Astrocyte (in vitro differentiated cells and primary cell): Measurements from ENCODE around the gene CNP. TPM values are rescaled to one million over a fixed set of nuclear protein-coding genes. Genes with fewer than 3 reads are reported as not detected.

Experiments
- DNase-seq: peaks from one replicate; pipeline ENCODE4 v3.0.0-alpha.2; 2010; ENCODE audit warnings: low read depth
- FAIRE-seq: peaks from 2 replicates; lab custom pipeline; 2011; peaks lifted over from hg19 to GRCh38; lab: Jason Lieb, UNC
- H2AFZ ChIP-seq: 2 replicates; pipeline ENCODE4 v1.6.0; 2012; ENCODE audit warnings: low read depth, low read length, inconsistent platforms
- H3K27ac ChIP-seq: 2 replicates; pipeline ENCODE4 v1.5.1; 2011; ENCODE audit warnings: low read depth, low read length, inconsistent platforms
- H3K27me3 ChIP-seq: 2 replicates; pipeline ENCODE4 v1.6.0; 2011; ENCODE audit warnings: low read length, inconsistent platforms; ENCODE audit not compliant: insufficient read depth
- H3K36me3 ChIP-seq: 2 replicates; pipeline ENCODE4 v1.5.1; 2011; ENCODE audit warnings: low read length, inconsistent platforms; ENCODE audit not compliant: insufficient read depth
- H3K4me1 ChIP-seq: 2 replicates; pipeline ENCODE4 v1.5.1; 2011; ENCODE audit warnings: low read length, inconsistent platforms; ENCODE audit not compliant: insufficient read depth
- H3K4me2 ChIP-seq: 2 replicates; pipeline ENCODE4 v1.6.0; 2012; ENCODE audit warnings: low read length, inconsistent platforms
- H3K4me3 ChIP-seq: 2 replicates; pipeline ENCODE4 v1.5.1; 2011; ENCODE audit warnings: low read depth, mild to moderate bottlenecking, low read length, inconsistent platforms; ENCODE audit not compliant: insufficient read depth
- H3K79me2 ChIP-seq: 2 replicates; pipeline ENCODE4 v1.6.0; 2012; ENCODE audit warnings: mild to moderate bottlenecking, low read length, inconsistent platforms; ENCODE audit not compliant: insufficient read depth
- H3K9ac ChIP-seq: 2 replicates; pipeline ENCODE4 v1.6.0; 2012; ENCODE audit warnings: mild to moderate bottlenecking, low read length, inconsistent platforms
- H3K9me3 ChIP-seq: 2 replicates; pipeline ENCODE4 v1.5.1; 2012; ENCODE audit warnings: low read depth, mild to moderate bottlenecking, low read length, inconsistent platforms; ENCODE audit not compliant: insufficient read depth
- H4K20me1 ChIP-seq: 2 replicates; pipeline ENCODE4 v1.6.0; 2012; ENCODE audit warnings: low read length, inconsistent platforms; ENCODE audit not compliant: insufficient read depth
- H3K27ac Mint-ChIP-seq: one replicate; pipeline ENCODE4 v1.8.0; 2021; ENCODE audit warnings: mild to moderate bottlenecking, mixed read lengths; ENCODE audit not compliant: unreplicated experiment
- H3K27me3 Mint-ChIP-seq: one replicate; pipeline ENCODE4 v1.8.0; 2021; ENCODE audit warnings: low read depth, mixed read lengths; ENCODE audit not compliant: unreplicated experiment
- H3K36me3 Mint-ChIP-seq: one replicate; pipeline ENCODE4 v1.8.0; 2021; ENCODE audit warnings: low read depth, mixed read lengths; ENCODE audit not compliant: unreplicated experiment
- H3K4me1 Mint-ChIP-seq: one replicate; pipeline ENCODE4 v1.8.0; 2021; ENCODE audit warnings: low read depth, mixed read lengths; ENCODE audit not compliant: unreplicated experiment
- H3K4me3 Mint-ChIP-seq: one replicate; pipeline ENCODE4 v1.8.0; 2021; ENCODE audit warnings: mild to moderate bottlenecking, moderate library complexity, mixed read lengths; ENCODE audit not compliant: unreplicated experiment
- H3K9me3 Mint-ChIP-seq: one replicate; pipeline ENCODE4 v1.8.0; 2021; ENCODE audit warnings: mild to moderate bottlenecking, mixed read lengths; ENCODE audit not compliant: unreplicated experiment
- EZH2 ChIP-seq: IDR thresholded peaks from 2 replicates; pipeline ENCODE4 v1.6.1; 2012; ENCODE audit warnings: mild to moderate bottlenecking, low read length, inconsistent platforms; ENCODE audit not compliant: insufficient read depth
- total RNA-seq: library from RNA; stranded (reverse); gene quantifications from 2 replicates; pipeline ENCODE4 v1.2.1, GENCODE V29; 2021
- TF ChIP-seq, protein P1 (sequence below): IDR thresholded peaks from 2 replicates; pipeline ENCODE4 v1.5.1; 2011; ENCODE audit warnings: low read depth, mild to moderate bottlenecking, inconsistent platforms, low read length, moderate library complexity; ENCODE audit not compliant: insufficient read depth

CNP gene
- total RNA-seq, 1 donor from 2014 or later: 169 TPM

DNA sequence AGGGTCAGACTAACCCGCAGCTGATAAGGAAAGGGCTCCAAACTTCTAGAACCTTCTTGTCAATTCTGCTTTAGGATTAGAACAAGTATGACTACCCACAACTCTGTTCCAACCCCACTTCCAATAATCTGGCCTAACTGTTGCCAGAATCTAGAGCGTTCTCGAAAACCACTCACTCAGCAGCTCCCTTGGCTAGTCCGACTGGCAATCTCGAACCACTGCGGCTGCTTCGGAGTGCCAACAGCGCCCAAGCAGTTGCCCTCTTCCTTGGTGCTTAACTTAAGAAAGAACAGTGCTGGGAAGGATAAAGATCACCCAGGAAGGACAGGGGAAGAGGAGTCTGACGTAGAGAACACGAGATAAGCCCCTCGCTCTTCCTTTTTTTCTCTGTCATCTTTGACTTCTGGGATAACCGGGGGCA is 49.8 kb downstream of the CNP start:
- peak overlapping the region; percentile 91 for H3K4me3 ChIP-seq
- TF ChIP-seq EZH2: no peak
- TF ChIP-seq, protein P1, sequence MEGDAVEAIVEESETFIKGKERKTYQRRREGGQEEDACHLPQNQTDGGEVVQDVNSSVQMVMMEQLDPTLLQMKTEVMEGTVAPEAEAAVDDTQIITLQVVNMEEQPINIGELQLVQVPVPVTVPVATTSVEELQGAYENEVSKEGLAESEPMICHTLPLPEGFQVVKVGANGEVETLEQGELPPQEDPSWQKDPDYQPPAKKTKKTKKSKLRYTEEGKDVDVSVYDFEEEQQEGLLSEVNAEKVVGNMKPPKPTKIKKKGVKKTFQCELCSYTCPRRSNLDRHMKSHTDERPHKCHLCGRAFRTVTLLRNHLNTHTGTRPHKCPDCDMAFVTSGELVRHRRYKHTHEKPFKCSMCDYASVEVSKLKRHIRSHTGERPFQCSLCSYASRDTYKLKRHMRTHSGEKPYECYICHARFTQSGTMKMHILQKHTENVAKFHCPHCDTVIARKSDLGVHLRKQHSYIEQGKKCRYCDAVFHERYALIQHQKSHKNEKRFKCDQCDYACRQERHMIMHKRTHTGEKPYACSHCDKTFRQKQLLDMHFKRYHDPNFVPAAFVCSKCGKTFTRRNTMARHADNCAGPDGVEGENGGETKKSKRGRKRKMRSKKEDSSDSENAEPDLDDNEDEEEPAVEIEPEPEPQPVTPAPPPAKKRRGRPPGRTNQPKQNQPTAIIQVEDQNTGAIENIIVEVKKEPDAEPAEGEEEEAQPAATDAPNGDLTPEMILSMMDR: no peak
- peaks cover 78% of the 10 kb centered on the region for H3K79me2 ChIP-seq
- peaks cover 24% of the 10 kb centered on the region for H3K4me1 Mint-ChIP-seq
- H3K9ac ChIP-seq: peak overlapping the region; percentile 99
- H3K4me2 ChIP-seq: peak overlapping the region; percentile 89
- peak overlapping the region; percentile 100 for H3K4me3 Mint-ChIP-seq
- H3K27me3 Mint-ChIP-seq: no peaks in the 10 kb centered on the region
- no peaks in the 10 kb centered on the region for H3K9me3 Mint-ChIP-seq
- H3K27ac ChIP-seq: peak overlapping the region; percentile 95
- H3K9me3 ChIP-seq: no peaks in the 10 kb centered on the region
- peak overlapping the region; percentile 99 for H3K27ac Mint-ChIP-seq
- peak overlapping the region; percentile 92 for H2AFZ ChIP-seq
- FAIRE-seq (no peak), DNase-seq (peak; percentile 25)
- H4K20me1 ChIP-seq: peaks cover 35% of the 10 kb centered on the region
- H3K36me3 Mint-ChIP-seq: peaks cover 5% of the 10 kb centered on the region
- peaks cover under 1% of the 10 kb centered on the region for H3K36me3 ChIP-seq
- no peaks in the 10 kb centered on the region for H3K27me3 ChIP-seq
- H3K4me1 ChIP-seq: peaks cover 20% of the 10 kb centered on the region

DNA sequence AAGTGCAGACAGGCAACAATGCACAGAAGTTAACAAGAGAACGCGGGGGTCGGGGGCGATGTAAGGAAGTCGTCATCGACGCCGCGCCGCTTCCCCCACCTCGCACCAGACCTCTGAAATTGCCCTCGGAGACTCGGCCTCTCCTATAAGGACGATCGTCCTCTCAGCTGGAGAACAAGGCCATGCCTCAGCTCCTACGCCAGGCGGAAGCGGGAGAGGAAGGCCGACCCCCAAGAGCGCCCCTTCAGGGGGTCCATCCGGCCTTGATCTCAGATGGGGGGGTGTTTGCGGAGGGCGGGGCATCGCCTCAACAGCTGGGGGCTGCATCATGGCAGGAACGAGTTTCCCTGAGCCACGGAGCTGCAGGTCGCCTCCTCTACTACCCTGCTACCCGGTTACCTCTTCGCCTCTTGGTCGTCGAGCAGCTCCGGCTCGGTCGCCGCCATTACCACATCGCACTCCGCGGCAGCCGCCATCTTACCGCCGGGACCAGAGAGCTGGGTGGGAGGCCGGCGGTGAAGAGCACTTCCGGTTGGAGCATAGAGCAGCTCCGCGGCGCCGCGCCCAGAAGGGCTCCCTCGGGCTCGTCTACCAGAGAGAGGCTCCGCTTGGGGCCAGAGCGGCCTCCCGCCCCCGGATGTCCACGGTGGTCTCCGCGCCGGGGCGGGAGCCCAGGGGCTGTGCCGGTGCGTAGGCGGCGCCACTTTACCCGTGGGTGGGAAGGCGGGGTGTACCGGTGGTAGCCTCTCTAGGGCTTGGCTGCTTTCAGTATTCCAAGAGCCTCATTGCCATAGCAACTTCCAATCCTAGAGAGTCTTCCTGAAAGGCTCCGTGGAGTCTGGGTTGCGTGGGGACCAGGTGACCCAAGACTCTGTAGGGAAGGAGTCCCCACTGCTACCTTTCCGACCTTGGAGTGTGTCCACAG is 50.6 kb downstream of the CNP start, which contains the start of gene DNAJC7:
Gene DNAJC7 (minus strand): TSS at position 499 of the 925 bp plus-strand sequence. CDS start 23 bp downstream, at position 476.
- DNase-seq: peak; percentile 80
- peaks cover 30% of the 10 kb centered on the region for H4K20me1 ChIP-seq
- no peaks in the 10 kb centered on the region for H3K27me3 Mint-ChIP-seq
- peak within 1 kb of the TSS; percentile 89 for H3K4me2 ChIP-seq
- peaks cover 23% of the 10 kb centered on the region for H3K4me1 Mint-ChIP-seq
- peaks cover under 1% of the 10 kb centered on the region for H3K9me3 Mint-ChIP-seq
- peaks cover 20% of the 10 kb centered on the region for H3K4me1 ChIP-seq
- H3K36me3 ChIP-seq: peaks cover 4% of the 10 kb centered on the region
- no peak for FAIRE-seq
- H3K27ac ChIP-seq: peak within 1 kb of the TSS; percentile 95
- H3K27ac Mint-ChIP-seq: peak within 1 kb of the TSS; percentile 99
- peak within 1 kb of the TSS; percentile 91 for H3K4me3 ChIP-seq
- peak within 1 kb of the TSS; percentile 92 for H2AFZ ChIP-seq
- H3K27me3 ChIP-seq: no peaks in the 10 kb centered on the region
- H3K9ac ChIP-seq: peak within 1 kb of the TSS; percentile 99
- peaks cover 9% of the 10 kb centered on the region for H3K36me3 Mint-ChIP-seq
- no peaks in the 10 kb centered on the region for H3K9me3 ChIP-seq
- no peak for TF ChIP-seq EZH2
- TF ChIP-seq, protein P1: no peak
- peaks cover 73% of the 10 kb centered on the region for H3K79me2 ChIP-seq
- H3K4me3 Mint-ChIP-seq: peak within 1 kb of the TSS; percentile 100
